Neural progenitor cell (in vitro differentiated cells): ENCODE measurements around the gene F2RL3.

Source experiments
- CTCF ChIP-seq: fragments of 200-600 bp; sonication (generic); IDR thresholded peaks from 2 replicates; pipeline ENCODE4 v1.5.1; 2017; ENCODE audit warnings: antibody characterized with exemption, mild to moderate bottlenecking
- EZH2 ChIP-seq: fragments of 200-600 bp; sonication (generic); IDR thresholded peaks from 2 replicates; pipeline ENCODE4 v1.6.1; 2017; ENCODE audit warnings: antibody characterized with exemption, mild to moderate bottlenecking, moderate library complexity
- EZH2phosphoT487 ChIP-seq: fragments of 200-600 bp; sonication (generic); IDR thresholded peaks from 2 replicates; pipeline ENCODE4 v1.6.1; 2017; ENCODE audit warnings: antibody characterized with exemption

DNA sequence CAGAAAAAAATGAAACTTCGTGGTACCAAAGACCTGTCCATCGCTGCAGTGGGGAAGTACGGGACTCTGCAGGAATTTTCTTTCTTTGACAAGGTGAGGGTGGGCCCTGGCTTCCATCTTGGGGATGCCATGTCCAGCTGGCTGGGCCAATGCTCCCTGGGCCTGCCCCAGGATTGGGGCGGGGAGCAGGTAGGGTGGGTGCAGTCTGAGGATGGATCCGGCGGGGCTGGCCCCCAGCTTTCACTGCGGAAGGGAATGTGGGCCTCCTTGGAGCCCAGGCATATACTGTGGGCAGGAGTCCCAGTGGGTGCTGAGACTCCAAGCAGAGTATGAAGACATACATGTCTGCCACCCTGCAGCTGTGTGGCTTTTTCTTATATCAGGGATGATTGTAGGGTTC is 35.7 kb upstream of the F2RL3 start:
- TF ChIP-seq CTCF (no peak), EZH2 (no peak), EZH2phosphoT487 (no peak)
